Osteoblast (primary cell): ENCODE measurements around the gene IGF2BP2. TPM values are rescaled to one million over a fixed set of nuclear protein-coding genes. Genes with fewer than 3 reads are reported as not detected.
"Not testable (repeated sequence)": the region's sequence is repeated elsewhere in the genome, so short reads cannot be mapped to it uniquely, and the experiment has no call there.

Experiments used
- DNase-seq: peaks from one replicate; pipeline ENCODE4 v3.0.0; 2011; ENCODE audit warnings: low spot score, mixed read lengths; ENCODE audit not compliant: insufficient read length; ENCODE audit errors: missing footprints
- H2AFZ ChIP-seq: 2 replicates; pipeline ENCODE4 v1.6.0; 2011; ENCODE audit warnings: mild to moderate bottlenecking, low read length
- H3K27ac ChIP-seq: 2 replicates; pipeline ENCODE4 v1.5.1; 2011; ENCODE audit warnings: mild to moderate bottlenecking, low read depth, low read length, moderate library complexity
- H3K27me3 ChIP-seq: 2 replicates; pipeline ENCODE4 v1.6.0; 2012; ENCODE audit warnings: mild to moderate bottlenecking, control low read depth, inconsistent platforms, low read length, moderate library complexity; ENCODE audit not compliant: insufficient read depth
- H3K36me3 ChIP-seq: 2 replicates; pipeline ENCODE4 v1.5.1; 2011; ENCODE audit warnings: mild to moderate bottlenecking, low read length, control low read depth, moderate library complexity; ENCODE audit not compliant: insufficient read depth
- H3K4me1 ChIP-seq: 2 replicates; pipeline ENCODE4 v1.5.1; 2011; ENCODE audit warnings: mild to moderate bottlenecking, low read length, control low read depth, moderate library complexity; ENCODE audit not compliant: insufficient read depth
- H3K4me2 ChIP-seq: 2 replicates; pipeline ENCODE4 v1.6.0; 2011; ENCODE audit warnings: mild to moderate bottlenecking, low read length; ENCODE audit not compliant: insufficient read depth
- H3K4me3 ChIP-seq: fragments of 200-600 bp; sonication (generic); 3 replicates; pipeline ENCODE4 v1.5.1; 2012; ENCODE audit warnings: mild to moderate bottlenecking, low read length, inconsistent platforms; ENCODE audit not compliant: insufficient read depth
- H3K79me2 ChIP-seq: 2 replicates; pipeline ENCODE4 v1.6.0; 2012; ENCODE audit warnings: mild to moderate bottlenecking, low read length, control low read depth, inconsistent platforms; ENCODE audit not compliant: insufficient read depth
- H3K9me3 ChIP-seq: 2 replicates; pipeline ENCODE4 v1.5.1; 2011; ENCODE audit warnings: low read depth, low read length, control low read depth
- H4K20me1 ChIP-seq: 2 replicates; pipeline ENCODE4 v1.6.0; 2012; ENCODE audit warnings: mild to moderate bottlenecking, low read length, control low read depth; ENCODE audit not compliant: insufficient read depth
- CTCF ChIP-seq: IDR thresholded peaks from 2 replicates; pipeline ENCODE4 v1.5.1; 2011; ENCODE audit warnings: mild to moderate bottlenecking, low read depth, low read length, moderate library complexity; ENCODE audit errors: extremely low read depth
- total RNA-seq: library from RNA; depleted of rRNA; stranded (reverse); fragments of >200 nt; gene quantifications from 2 replicates; pipeline ENCODE4 v1.2.3, GENCODE V29; 2012

IGF2BP2 gene
- total RNA-seq, 1 donor: 81.8 TPM

GRCh38 chr3:185859294-185859972, 34.6 kb upstream of the IGF2BP2 start:
- Histone ChIP-seq H3K4me3 (no peak overlapping the region), H3K36me3 (no peaks in the 10 kb centered on the region), H3K9me3 (no peaks in the 10 kb centered on the region), H3K27ac (no peak overlapping the region), H3K4me1 (no peaks in the 10 kb centered on the region), H3K27me3 (no peaks in the 10 kb centered on the region), H3K4me2 (no peak overlapping the region), H2AFZ (no peak overlapping the region), H3K79me2 (no peaks in the 10 kb centered on the region), H4K20me1 (no peaks in the 10 kb centered on the region)
- no peak for TF ChIP-seq CTCF
- DNase-seq: no peak

DNA sequence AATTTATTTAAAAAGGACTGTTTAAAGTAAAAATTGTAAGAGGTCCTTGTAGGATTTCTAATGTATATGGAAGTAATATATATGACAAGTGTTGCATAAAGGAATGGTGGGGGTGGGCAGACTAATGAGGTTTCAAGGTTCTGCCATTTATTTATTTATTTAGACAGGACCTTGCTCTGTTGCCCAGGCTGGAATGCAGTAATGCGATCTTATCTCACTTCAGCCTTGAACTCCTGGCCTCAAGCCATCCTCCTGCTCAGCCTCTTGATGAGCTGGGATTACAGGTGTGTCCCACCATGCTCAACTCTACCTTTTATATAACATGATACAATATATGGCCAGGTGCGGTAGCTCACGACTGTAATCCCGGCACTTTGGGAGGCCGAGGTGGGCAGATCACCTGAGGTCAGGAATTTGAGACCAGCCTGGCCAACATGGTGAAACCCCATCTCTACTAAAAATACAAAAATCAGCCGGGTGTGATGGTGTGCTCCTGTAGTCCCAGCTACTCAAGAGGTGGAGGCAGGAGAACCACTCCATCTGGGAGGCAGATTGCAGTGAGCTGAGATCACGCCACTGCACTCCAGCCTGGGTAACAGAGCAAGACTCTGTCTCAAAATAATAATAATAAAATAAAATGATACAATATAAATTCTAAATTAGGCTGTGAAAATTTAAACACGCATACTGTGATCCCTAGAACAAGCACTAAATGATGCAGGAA, 33.8 kb upstream of the IGF2BP2 start:
- Histone ChIP-seq H4K20me1 (no peaks in the 10 kb centered on the region), H3K36me3 (no peaks in the 10 kb centered on the region), H3K4me1 (no peaks in the 10 kb centered on the region), H3K27ac (no peak overlapping the region), H3K9me3 (no peaks in the 10 kb centered on the region), H3K27me3 (no peaks in the 10 kb centered on the region), H3K4me2 (no peak overlapping the region), H3K79me2 (no peaks in the 10 kb centered on the region), H3K4me3 (no peak overlapping the region), H2AFZ (no peak overlapping the region)
- no peak for DNase-seq
- no peak for TF ChIP-seq CTCF

DNA sequence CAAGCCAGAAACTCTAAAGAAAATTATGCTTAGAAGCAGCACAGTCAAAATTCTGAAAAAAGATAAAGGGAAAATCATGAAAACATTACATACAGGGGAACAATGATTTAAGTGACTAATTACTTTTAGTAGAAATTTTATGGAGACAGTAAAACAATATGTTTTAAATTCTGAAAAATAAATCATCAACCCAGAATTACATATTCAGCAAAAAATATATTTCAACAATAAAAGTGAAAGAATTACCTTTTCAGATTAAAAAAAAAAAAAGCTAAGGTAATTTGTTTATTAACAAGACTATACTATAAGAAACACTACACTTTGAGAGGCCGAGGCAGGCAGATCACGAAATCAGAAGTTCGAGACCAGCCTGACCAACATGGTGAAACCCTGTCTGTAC, 32.4 kb upstream of the IGF2BP2 start:
- Histone ChIP-seq H3K4me3 (no peak overlapping the region), H3K27me3 (no peaks in the 10 kb centered on the region), H2AFZ (no peak overlapping the region), H3K27ac (no peak overlapping the region), H3K4me2 (no peak overlapping the region), H3K79me2 (no peaks in the 10 kb centered on the region), H4K20me1 (no peaks in the 10 kb centered on the region), H3K9me3 (no peaks in the 10 kb centered on the region), H3K36me3 (no peaks in the 10 kb centered on the region), H3K4me1 (peaks cover 5% of the 10 kb centered on the region)
- no peak for DNase-seq
- TF ChIP-seq CTCF: no peak

- H3K4me1 ChIP-seq: peaks cover 9% of the 10 kb centered on the region
- no peak overlapping the region for H3K4me2 ChIP-seq
- no peaks in the 10 kb centered on the region for H3K36me3 ChIP-seq
- no peaks in the 10 kb centered on the region for H3K79me2 ChIP-seq
- H4K20me1 ChIP-seq: no peaks in the 10 kb centered on the region
- TF ChIP-seq CTCF: no peak
- H3K4me3 ChIP-seq: no peak overlapping the region
- no peaks in the 10 kb centered on the region for H3K9me3 ChIP-seq
- DNase-seq: no peak
- no peaks in the 10 kb centered on the region for H3K27me3 ChIP-seq
- H3K27ac ChIP-seq: no peak overlapping the region
- H2AFZ ChIP-seq: no peak overlapping the region
Observed at GRCh38 chr3:185856652-185857051, 31.8 kb upstream of the IGF2BP2 start.

- H3K36me3 ChIP-seq, DNase-seq, H3K9me3 ChIP-seq, H4K20me1 ChIP-seq, H3K4me2 ChIP-seq, H3K4me3 ChIP-seq, H3K4me1 ChIP-seq, H3K79me2 ChIP-seq, H2AFZ ChIP-seq, H3K27me3 ChIP-seq, H3K27ac ChIP-seq: not testable (repeated sequence)
Observed at GRCh38 chr3:185853771-185854170, 28.9 kb upstream of the IGF2BP2 start.
